ENCODE measurements around the gene LRRC41. TPM values are rescaled to one million over a fixed set of nuclear protein-coding genes. Genes with fewer than 3 reads are reported as not detected.
A peak's percentile ranks its signal among the peaks of the same experiment; 100 is the strongest.

LRRC41 gene
- polyA plus RNA-seq, 3 donors, result 22.9 to 50.9 (median 47.4) TPM

GRCh38 chr1:46280092-46280491, 23.3 kb downstream of the LRRC41 start:
- no peaks in the 10 kb centered on the region for H3K27me3 Mint-ChIP-seq (ENCODE audit: low read depth in 3 of 3)
- peaks cover 0 to 2% (median 0%) of the 10 kb centered on the region in 7 donors for H3K9me3 Mint-ChIP-seq
- Histone ChIP-seq H3K9ac (ENCODE audit: insufficient read depth, low read length, poor library complexity, severe bottlenecking) (no peak overlapping the region), H4K20me1 (ENCODE audit: insufficient read depth, low read length) (no peaks in the 10 kb centered on the region), H3K4me3 (replicated peaks in 1 of 3; ENCODE audit: low read depth in 2 of 3, low read length in 3 of 3) (no peak overlapping the region), H3K27me3 (ENCODE audit: control insufficient read depth in 2 of 2, insufficient read depth in 2 of 2, low read length in 2 of 2) (no peaks in the 10 kb centered on the region), H3K27ac (ENCODE audit: low read depth in 1 of 2, low read length in 2 of 2) (peak overlapping the region in 1 of 2 donors; percentile 18), H3K4me1 (ENCODE audit: control insufficient read depth in 1 of 2, insufficient read depth in 2 of 2, low read length in 2 of 2) (no peaks in the 10 kb centered on the region), H2AFZ (ENCODE audit: insufficient read depth, low read depth, low read length, poor library complexity, severe bottlenecking) (no peak overlapping the region), H3K79me2 (ENCODE audit: insufficient read depth, low read length) (no peaks in the 10 kb centered on the region), H3K9me3 (replicated peaks in 1 of 2; ENCODE audit: control insufficient read depth in 1 of 2, insufficient read depth in 1 of 2, low read length in 2 of 2) (no peaks in the 10 kb centered on the region), H3K4me2 (replicated peaks; ENCODE audit: extremely low read depth, low read length, poor library complexity, severe bottlenecking) (no peak overlapping the region), H3K36me3 (replicated peaks in 1 of 2; ENCODE audit: control insufficient read depth in 1 of 2, insufficient read depth in 2 of 2, low read length in 2 of 2) (peaks cover 61 to 81% of the 10 kb centered on the region in 2 donors)
- no peak overlapping the region for H3K4me3 Mint-ChIP-seq
- H3K36me3 Mint-ChIP-seq, result peaks cover 72 to 92% of the 10 kb centered on the region in 2 donors
- no peak overlapping the region for H3K27ac Mint-ChIP-seq
- no peak for TF ChIP-seq CTCF (IDR thresholded peaks at IDR 0.05)
- intact Hi-C loops (cut with micrococcal nuclease), result no loop called here
- WGBS (ENCODE audit: insufficient coverage), result 100% methylated on average over 2 of the region's 3 CpGs
- no peaks in the 10 kb centered on the region for H3K4me1 Mint-ChIP-seq
- no peak for DNase-seq

DNA sequence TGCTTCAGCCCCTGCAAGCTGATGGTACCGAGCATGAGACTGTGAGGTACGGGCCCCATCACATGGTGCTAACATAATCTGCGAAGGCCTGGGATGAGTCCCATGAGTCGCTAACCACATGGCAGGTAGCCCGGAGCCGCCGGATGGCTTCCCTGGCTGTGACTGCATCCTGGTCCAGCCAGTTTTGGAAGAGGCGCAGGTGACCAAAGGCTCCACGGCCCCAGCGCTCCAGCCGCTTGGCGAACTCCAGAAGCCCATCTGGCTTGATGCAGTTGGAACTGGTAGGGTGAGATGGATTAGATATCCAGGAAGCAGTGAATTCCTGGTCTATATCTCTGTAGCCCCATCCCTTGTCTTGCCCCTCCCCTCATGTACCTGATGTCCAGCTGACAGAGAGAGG, 24.6 kb downstream of the LRRC41 start:
- Mint-ChIP-seq H3K27ac (no peak overlapping the region), H3K36me3 (peaks cover 67 to 92% of the 10 kb centered on the region in 2 donors), H3K4me3 (no peak overlapping the region), H3K9me3 (peaks cover 0 to 2% (median 0%) of the 10 kb centered on the region in 7 donors), H3K27me3 (ENCODE audit: low read depth in 3 of 3) (no peaks in the 10 kb centered on the region), H3K4me1 (no peaks in the 10 kb centered on the region)
- no peaks in the 10 kb centered on the region for H3K4me1 ChIP-seq (ENCODE audit: control insufficient read depth in 1 of 2, insufficient read depth in 2 of 2, low read length in 2 of 2)
- peaks cover 50 to 68% of the 10 kb centered on the region in 2 donors for H3K36me3 ChIP-seq (replicated peaks in 1 of 2; ENCODE audit: control insufficient read depth in 1 of 2, insufficient read depth in 2 of 2, low read length in 2 of 2)
- H3K27ac ChIP-seq (ENCODE audit: low read depth in 1 of 2, low read length in 2 of 2), result no peak overlapping the region
- no peaks in the 10 kb centered on the region for H4K20me1 ChIP-seq (ENCODE audit: insufficient read depth, low read length)
- H2AFZ ChIP-seq (ENCODE audit: insufficient read depth, low read depth, low read length, poor library complexity, severe bottlenecking), result no peak overlapping the region
- H3K9me3 ChIP-seq (replicated peaks in 1 of 2; ENCODE audit: control insufficient read depth in 1 of 2, insufficient read depth in 1 of 2, low read length in 2 of 2), result no peaks in the 10 kb centered on the region
- H3K79me2 ChIP-seq (ENCODE audit: insufficient read depth, low read length), result no peaks in the 10 kb centered on the region
- DNase-seq, result no peak
- no peak overlapping the region for H3K9ac ChIP-seq (ENCODE audit: insufficient read depth, low read length, poor library complexity, severe bottlenecking)
- WGBS (ENCODE audit: insufficient coverage), result 96% methylated on average over 8 of the region's 12 CpGs
- intact Hi-C loops (cut with micrococcal nuclease), result no loop called here
- H3K4me3 ChIP-seq (replicated peaks in 1 of 3; ENCODE audit: low read depth in 2 of 3, low read length in 3 of 3), result no peak overlapping the region
- no peaks in the 10 kb centered on the region for H3K27me3 ChIP-seq (ENCODE audit: control insufficient read depth in 2 of 2, insufficient read depth in 2 of 2, low read length in 2 of 2)
- no peak overlapping the region for H3K4me2 ChIP-seq (replicated peaks; ENCODE audit: extremely low read depth, low read length, poor library complexity, severe bottlenecking)
- no peak for TF ChIP-seq CTCF (IDR thresholded peaks at IDR 0.05)
